Frontal cortex (tissue), 4 donors: ENCODE measurements around the gene SCUBE1. TPM values are rescaled to one million over a fixed set of nuclear protein-coding genes. Genes with fewer than 3 reads are reported as not detected.

Experiments used
- DNase-seq, 2 donors: peaks; one replicate each; pipeline ENCODE4 v3.0.0; 2012; ENCODE audit warnings: low spot score in 2 of 2
- FAIRE-seq: peaks from 2 replicates; lab custom pipeline; 2012; peaks lifted over from hg19 to GRCh38; lab: Jason Lieb, UNC
- total RNA-seq: library from RNA; depleted of rRNA; stranded (reverse); fragments of >200 nt; gene quantifications from one replicate; pipeline ENCODE4 v1.2.3, GENCODE V29; 2014
- donor health status: control.
- donor health status: control.
- donor health status: control.

Gene SCUBE1
- total RNA-seq, 1 donor from 2014 or later = 26.1 TPM

DNA sequence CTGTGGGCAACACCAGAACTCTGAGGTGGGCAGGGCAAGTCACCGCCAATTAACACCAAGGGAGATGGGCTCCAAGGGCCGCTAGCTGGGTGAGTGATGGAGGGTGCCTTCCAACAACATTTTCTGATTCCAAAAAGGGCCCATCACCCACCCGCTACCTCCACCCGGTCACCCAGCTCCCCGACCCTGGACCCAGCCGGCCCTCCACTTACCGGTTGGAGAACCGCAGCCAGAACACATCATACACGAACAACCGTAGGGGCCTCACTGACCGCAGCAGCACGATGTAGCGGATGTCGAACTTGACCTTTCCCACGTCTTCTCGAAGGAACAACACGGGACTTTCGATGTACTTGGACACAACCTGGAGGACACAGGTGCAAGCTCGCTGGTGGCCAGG lies 171.0 kb downstream of the SCUBE1 start:
- FAIRE-seq = no peak

GRCh38 chr22:43171607-43172006 lies 171.6 kb downstream of the SCUBE1 start:
- DNase-seq (no peak), FAIRE-seq (no peak)

More for the DNA sequence above, 171.0 kb downstream of the SCUBE1 start:
- no peak for DNase-seq

- DNase-seq = no peak
- no peak for FAIRE-seq
Measured at GRCh38 chr22:43171019-43171491, 172.1 kb downstream of the SCUBE1 start.

DNA sequence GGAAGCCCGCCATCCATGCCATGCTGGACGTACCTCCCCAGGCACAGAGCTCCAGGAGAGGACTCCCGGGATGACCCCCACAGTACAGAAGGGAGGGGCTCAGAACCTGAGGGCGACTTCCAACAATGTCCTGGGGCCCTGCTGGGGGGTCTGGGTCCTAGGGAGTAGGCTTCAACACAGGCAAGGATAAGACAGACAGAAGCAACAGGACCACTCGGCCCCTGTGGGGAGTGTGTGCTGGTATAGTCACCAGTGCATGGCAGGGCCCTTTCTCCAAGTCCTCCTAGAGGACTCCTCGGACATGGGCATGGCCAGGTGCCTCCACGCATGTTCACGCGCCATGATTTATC lies 173.1 kb downstream of the SCUBE1 start:
- DNase-seq = no peak
- FAIRE-seq = no peak

GRCh38 chr22:43169310-43170130 lies 173.7 kb downstream of the SCUBE1 start:
- no peak for FAIRE-seq
- DNase-seq = no peak

GRCh38 chr22:43168471-43169309 lies 174.5 kb downstream of the SCUBE1 start:
- FAIRE-seq (no peak), DNase-seq (no peak)

DNA sequence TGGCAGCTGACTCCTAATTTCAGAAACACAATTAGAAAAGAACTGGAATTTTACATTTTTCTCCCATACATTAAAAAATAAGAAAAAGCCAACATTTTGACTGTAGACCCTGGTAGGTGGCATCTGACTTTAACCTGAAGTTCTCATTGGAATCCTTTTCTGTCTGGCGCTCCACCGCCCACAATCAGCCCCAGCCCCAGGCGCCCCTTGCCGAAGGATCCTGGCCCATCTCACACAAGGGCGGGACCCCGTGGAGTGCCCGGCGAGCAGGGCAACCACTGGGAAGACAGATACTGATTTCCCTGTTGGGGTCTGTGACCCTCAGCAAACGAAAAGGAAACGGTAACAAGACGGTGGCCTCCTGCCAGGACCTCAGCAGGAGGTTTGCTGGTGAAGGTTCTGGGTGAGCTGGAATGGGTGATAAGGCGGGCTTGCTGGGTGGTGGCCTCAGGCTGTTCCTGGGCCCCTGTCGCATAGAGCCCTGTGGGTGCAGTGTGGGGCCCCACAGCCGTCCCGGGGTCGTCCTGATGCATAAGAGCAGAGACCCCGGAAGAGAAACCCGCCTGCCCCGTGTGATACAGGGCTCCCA lies 176.1 kb downstream of the SCUBE1 start:
- DNase-seq = no peak
- FAIRE-seq = no peak

DNA sequence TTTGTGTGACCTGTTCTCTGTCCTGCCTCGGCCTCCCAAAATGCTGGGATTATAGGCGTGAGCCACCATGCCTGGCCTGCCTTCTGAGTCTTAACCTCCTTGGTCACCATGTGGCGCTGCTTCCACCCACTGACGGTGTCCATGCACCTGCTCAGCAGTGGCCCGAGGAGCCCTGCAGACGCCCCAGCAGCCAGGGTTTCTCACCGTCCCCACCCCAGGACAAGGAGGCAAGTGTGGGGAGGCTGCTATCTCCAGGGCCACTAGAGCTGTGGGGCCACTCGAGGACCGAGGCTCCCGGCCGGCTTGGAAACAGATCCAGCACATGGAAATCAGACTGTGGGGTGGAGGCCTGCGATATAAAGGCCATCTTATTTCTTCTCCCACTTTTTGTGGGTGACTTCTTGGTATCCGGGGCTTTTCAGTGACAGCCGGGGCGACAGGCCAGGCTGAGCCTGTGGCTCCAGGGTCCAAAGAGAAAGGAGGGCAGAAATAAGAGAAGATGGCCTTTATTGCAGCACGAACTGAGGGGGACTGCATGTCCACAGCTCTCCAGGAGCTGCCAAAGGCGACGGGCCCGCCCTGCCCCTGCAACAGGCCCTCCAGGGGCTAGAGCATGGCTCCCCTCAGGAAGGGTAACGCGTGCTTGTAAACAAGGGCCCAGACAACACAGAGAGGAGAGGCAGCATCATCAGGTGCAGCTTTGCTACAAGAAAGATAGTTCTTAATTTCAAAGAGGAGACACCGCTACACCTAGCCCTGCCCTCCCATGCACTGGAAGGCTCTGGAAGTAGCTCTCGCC lies 176.8 kb downstream of the SCUBE1 start:
- DNase-seq = no peak
- no peak for FAIRE-seq

GRCh38 chr22:43164636-43165035 lies 178.5 kb downstream of the SCUBE1 start:
- FAIRE-seq = no peak
- DNase-seq = no peak

- DNase-seq (no peak), FAIRE-seq (no peak)
Measured at GRCh38 chr22:43163241-43163795, 179.9 kb downstream of the SCUBE1 start.

GRCh38 chr22:43162412-43163150 lies 180.6 kb downstream of the SCUBE1 start:
- no peak for DNase-seq
- FAIRE-seq = no peak

- no peak for DNase-seq
- FAIRE-seq = no peak
Measured at GRCh38 chr22:43160497-43161126, 182.6 kb downstream of the SCUBE1 start.

DNA sequence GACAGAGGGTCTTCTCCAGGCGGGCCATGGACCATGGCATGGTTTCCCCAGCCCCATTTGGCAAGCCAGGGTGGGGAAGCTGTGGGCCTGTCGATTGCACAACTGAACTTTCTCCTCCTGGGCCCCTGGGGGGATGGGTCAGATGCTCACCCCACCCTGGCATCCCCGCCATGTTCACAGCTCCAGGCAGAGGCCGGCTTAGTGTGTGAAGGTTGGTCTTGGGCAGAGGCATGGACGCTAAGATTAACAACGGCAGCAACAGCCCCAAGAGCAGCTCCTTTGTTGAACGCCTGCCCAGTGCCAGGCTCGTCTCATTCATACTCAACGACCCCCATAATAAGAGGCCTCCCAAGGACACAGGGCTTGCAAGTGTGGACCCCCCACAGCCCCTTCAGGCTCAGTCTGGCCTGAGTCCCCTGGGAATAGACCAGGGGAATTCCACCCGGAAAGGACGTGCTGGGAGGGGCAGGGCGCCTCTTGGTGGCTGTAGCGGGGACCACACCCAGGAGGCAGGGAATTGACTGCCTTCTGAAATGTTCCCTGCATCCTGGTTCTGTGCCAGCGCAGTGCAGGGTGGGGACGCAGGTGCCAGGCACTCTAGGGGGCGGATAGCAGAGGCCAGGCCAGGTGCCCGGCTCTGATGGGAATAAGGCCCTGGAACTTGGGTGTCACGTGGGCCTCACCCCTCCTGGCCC lies 183.5 kb downstream of the SCUBE1 start:
- DNase-seq (no peak), FAIRE-seq (no peak)

DNA sequence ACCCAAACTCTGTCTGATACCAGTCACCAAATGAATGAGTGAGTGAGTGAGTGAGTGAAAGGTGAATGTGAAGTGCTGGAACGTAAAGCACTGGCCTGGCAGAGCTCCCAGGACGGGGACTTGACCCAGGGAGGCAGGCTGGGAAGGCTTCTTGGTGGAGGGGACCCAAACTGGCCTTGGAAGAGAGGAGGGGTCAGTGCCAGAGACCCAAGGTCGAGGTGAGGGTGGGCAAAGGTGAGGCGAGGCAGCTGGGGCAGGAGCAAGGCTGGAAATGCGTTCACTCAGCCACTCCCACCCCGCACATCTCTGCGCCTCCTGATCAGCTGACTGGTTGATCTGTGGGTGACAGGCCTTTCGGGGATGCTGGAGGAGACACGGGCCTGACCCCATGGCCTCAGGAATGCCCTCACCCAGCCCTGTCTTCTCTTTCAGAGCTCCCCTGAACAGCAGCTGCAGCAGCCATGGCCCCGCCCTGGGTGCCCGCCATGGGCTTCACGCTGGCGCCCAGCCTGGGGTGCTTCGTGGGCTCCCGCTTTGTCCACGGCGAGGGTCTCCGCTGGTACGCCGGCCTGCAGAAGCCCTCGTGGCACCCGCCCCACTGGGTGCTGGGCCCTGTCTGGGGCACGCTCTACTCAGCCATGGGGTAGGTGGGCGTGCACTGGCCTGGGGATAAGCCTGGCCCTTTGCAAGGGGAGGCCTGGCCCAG lies 184.2 kb downstream of the SCUBE1 start:
- no peak for FAIRE-seq

GRCh38 chr22:43157874-43158546 lies 185.2 kb downstream of the SCUBE1 start:
- DNase-seq (no peak), FAIRE-seq (no peak)

More for the DNA sequence above, 184.2 kb downstream of the SCUBE1 start:
- DNase-seq = no peak

- DNase-seq = no peak
- no peak for FAIRE-seq
Measured at GRCh38 chr22:43156413-43156812, 186.8 kb downstream of the SCUBE1 start.

DNA sequence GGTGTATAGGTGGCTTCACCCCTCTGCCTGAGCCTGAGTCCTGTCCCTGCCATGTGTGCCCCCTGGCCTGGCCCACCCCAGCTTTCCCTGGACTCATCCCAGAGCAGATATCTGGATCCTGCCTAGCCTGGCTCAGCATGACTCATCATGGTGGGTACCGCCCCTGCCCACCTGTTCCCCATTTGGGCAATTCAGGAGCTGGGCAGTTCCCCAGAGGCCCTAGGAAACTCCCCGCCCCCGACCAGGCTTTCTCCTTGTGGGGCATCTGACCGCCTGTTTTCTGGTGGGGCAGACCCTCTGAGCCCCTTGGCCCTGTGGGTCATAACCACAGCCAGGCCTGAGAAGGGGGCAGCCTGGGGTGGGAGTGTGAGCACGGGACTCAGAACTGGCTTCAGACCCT lies 187.4 kb downstream of the SCUBE1 start:
- DNase-seq (no peak), FAIRE-seq (no peak)
